H1 (cell line): Measurements from ENCODE around the gene MGAT4B. TPM values are rescaled to one million over a fixed set of nuclear protein-coding genes. Genes with fewer than 3 reads are reported as not detected.

Experiments
- CTCF ChIA-PET: fragments of 300-600 bp; sonication (Branson Sonifier 250); formaldehyde crosslinking; loops from one replicate; lab custom pipeline; 2021; ENCODE audit not compliant: partially characterized antibody; lab: Charles Lee
- POLR2A ChIA-PET: fragments of 300-600 bp; sonication (Branson Sonifier 250); formaldehyde crosslinking; loops from one replicate; lab custom pipeline; 2021; ENCODE audit warnings: inconsistent platforms; ENCODE audit not compliant: partially characterized antibody; lab: Charles Lee
- DNase-seq, 2 experiments: peaks; one replicate each; pipeline versions ENCODE4 v3.0.0 to v3.0.0-alpha.2; 2010 to 2022; ENCODE audit warnings: low spot score in 2 of 2, low read depth in 1 of 2, mixed read lengths in 1 of 2
- FAIRE-seq: peaks from 2 replicates; lab custom pipeline; 2011; peaks lifted over from hg19 to GRCh38; lab: Jason Lieb, UNC
- H2AFZ ChIP-seq: 2 replicates; pipeline ENCODE4 v1.8.1; 2012; ENCODE audit warnings: low read length, inconsistent platforms
- H2AK5ac ChIP-seq: 2 replicates; pipeline ENCODE4 v1.6.1; 2013; ENCODE audit warnings: low read depth, low read length
- H2BK120ac ChIP-seq: replicated peaks from 2 replicates; pipeline ENCODE3; 2013; ENCODE audit warnings: low read depth, low read length, inconsistent platforms
- H2BK12ac ChIP-seq: 2 replicates; pipeline ENCODE4 v1.6.1; 2013; ENCODE audit warnings: low read depth, low read length
- H2BK15ac ChIP-seq: 2 replicates; pipeline ENCODE4 v1.6.1; 2013; ENCODE audit warnings: low read length
- H2BK20ac ChIP-seq: 2 replicates; pipeline ENCODE4 v1.6.1; 2013; ENCODE audit warnings: low read length
- H2BK5ac ChIP-seq: 2 replicates; pipeline ENCODE4 v1.6.1; 2013; ENCODE audit warnings: low read depth, low read length
- H3K14ac ChIP-seq: 2 replicates; pipeline ENCODE4 v1.6.1; 2013; ENCODE audit warnings: inconsistent platforms; ENCODE audit not compliant: insufficient read length
- H3K18ac ChIP-seq: 2 replicates; pipeline ENCODE4 v1.6.1; 2013; ENCODE audit warnings: low read length; ENCODE audit errors: extremely low read depth
- H3K23ac ChIP-seq: 2 replicates; pipeline ENCODE4 v1.6.1; 2013; ENCODE audit warnings: inconsistent platforms; ENCODE audit not compliant: insufficient read length
- H3K23me2 ChIP-seq: 2 replicates; pipeline ENCODE4 v1.6.1; 2013; ENCODE audit warnings: low read depth, low read length
- H3K27ac ChIP-seq: 2 replicates; pipeline ENCODE4 v1.6.1; 2011; ENCODE audit warnings: low read depth, low read length, inconsistent platforms
- H3K27me3 ChIP-seq, 4 experiments: replicated peaks in 1 of 4; 1 replicate in 1 of 4; 2 replicates in 3 of 4; pipeline versions ENCODE4 v1.6.1 to v1.8.1; 2011 to 2013; ENCODE audit warnings: low read length in 3 of 4, mild to moderate bottlenecking in 3 of 4, inconsistent platforms in 2 of 4, mixed read lengths in 2 of 4, moderate library complexity in 1 of 4; ENCODE audit not compliant: control insufficient read depth in 3 of 4, insufficient read depth in 3 of 4; ENCODE audit errors: extremely low read depth in 1 of 4
- H3K36me3 ChIP-seq, 4 experiments: 2 replicates each; pipeline versions ENCODE4 v1.6.1 to v1.8.1; 2011 to 2013; ENCODE audit warnings: mild to moderate bottlenecking in 4 of 4, low read length in 3 of 4, moderate library complexity in 2 of 4, control low read depth in 1 of 4, inconsistent platforms in 1 of 4; ENCODE audit not compliant: insufficient read depth in 4 of 4, control insufficient read depth in 2 of 4
- H3K4ac ChIP-seq: replicated peaks from 2 replicates; pipeline ENCODE3; 2013; ENCODE audit warnings: low read length, low read depth, mixed read lengths, inconsistent platforms; ENCODE audit not compliant: insufficient read length
- H3K4me1 ChIP-seq, 4 experiments: replicated peaks in 1 of 4; 1 replicate in 1 of 4; 2 replicates in 3 of 4; pipeline versions ENCODE4 v1.6.1 to v1.8.1; 2011 to 2013; ENCODE audit warnings: low read length in 3 of 4, inconsistent platforms in 2 of 4, mixed read lengths in 1 of 4; ENCODE audit not compliant: insufficient read depth in 4 of 4, control insufficient read depth in 3 of 4
- H3K4me2 ChIP-seq, 2 experiments: 2 replicates each; pipeline versions ENCODE4 v1.6.1 to v1.8.1; 2011 to 2013; ENCODE audit warnings: low read depth in 2 of 2, low read length in 2 of 2, control low read depth in 1 of 2, inconsistent platforms in 1 of 2, mild to moderate bottlenecking in 1 of 2; ENCODE audit not compliant: insufficient read depth in 1 of 2
- H3K4me3 ChIP-seq, 4 experiments: fragments of 200-600, 300-600 bp in 1 of 4; sonication (generic), shearing (Covaris generic), sonication (Bioruptor Twin) in 1 of 4; 2 replicates each; pipeline versions ENCODE4 v1.5.1 to v1.8.1; 2011 to 2016; ENCODE audit warnings: low read length in 4 of 4, low read depth in 3 of 4, control low read depth in 2 of 4, inconsistent platforms in 2 of 4, mild to moderate bottlenecking in 2 of 4, mixed read lengths in 1 of 4, moderate library complexity in 1 of 4; ENCODE audit not compliant: insufficient read depth in 2 of 4; ENCODE audit errors: extremely low read depth in 1 of 4
- H3K56ac ChIP-seq: replicated peaks from 2 replicates; pipeline ENCODE3; 2013; ENCODE audit warnings: low read depth, mild to moderate bottlenecking, mixed read lengths, low read length, inconsistent platforms; ENCODE audit not compliant: insufficient read length
- H3K79me1 ChIP-seq: 2 replicates; pipeline ENCODE4 v1.6.1; 2013; ENCODE audit warnings: low read depth, low read length, control low read depth
- H3K79me2 ChIP-seq, 2 experiments: 2 replicates each; pipeline versions ENCODE4 v1.6.1 to v1.8.1; 2012 to 2013; ENCODE audit warnings: low read length in 2 of 2, mild to moderate bottlenecking in 2 of 2, inconsistent platforms in 1 of 2; ENCODE audit not compliant: insufficient read depth in 2 of 2, control insufficient read depth in 1 of 2
- H3K9ac ChIP-seq, 4 experiments: replicated peaks in 1 of 4; 1 replicate in 1 of 4; 2 replicates in 3 of 4; pipeline versions ENCODE4 v1.6.1 to v1.8.1; 2011 to 2013; ENCODE audit warnings: low read depth in 3 of 4, low read length in 3 of 4, control low read depth in 2 of 4, mild to moderate bottlenecking in 2 of 4, moderate library complexity in 2 of 4, inconsistent platforms in 1 of 4; ENCODE audit errors: extremely low read depth in 1 of 4
- H3K9me3 ChIP-seq, 2 experiments: 2 replicates each; pipeline versions ENCODE4 v1.6.1 to v1.8.1; 2012 to 2013; ENCODE audit warnings: mild to moderate bottlenecking in 2 of 2, moderate library complexity in 2 of 2, control low read depth in 1 of 2, inconsistent platforms in 1 of 2, low read depth in 1 of 2, low read length in 1 of 2, mixed read lengths in 1 of 2; ENCODE audit not compliant: insufficient read depth in 2 of 2
- H4K20me1 ChIP-seq, 2 experiments: replicated peaks in 1 of 2; 2 replicates each; pipeline versions ENCODE3 to v1.8.1; 2011 to 2013; ENCODE audit warnings: inconsistent platforms in 2 of 2, low read length in 2 of 2, mild to moderate bottlenecking in 1 of 2; ENCODE audit not compliant: insufficient read depth in 2 of 2, control insufficient read depth in 1 of 2
- H4K5ac ChIP-seq: 2 replicates; pipeline ENCODE4 v1.6.1; 2013; ENCODE audit warnings: low read length, low read depth, mixed read lengths, inconsistent platforms; ENCODE audit not compliant: insufficient read length
- H4K8ac ChIP-seq: 2 replicates; pipeline ENCODE4 v1.8.0; 2013; ENCODE audit warnings: mild to moderate bottlenecking, moderate library complexity, low read length, inconsistent platforms; ENCODE audit not compliant: insufficient read depth; ENCODE audit errors: extremely low read depth
- H4K91ac ChIP-seq: replicated peaks from 2 replicates; pipeline ENCODE3; 2013; ENCODE audit warnings: low read length, mixed read lengths, inconsistent platforms; ENCODE audit not compliant: insufficient read length
- CBX8 ChIP-seq: fragments of 300-800, 300-1000 bp; sonication (generic); IDR thresholded peaks from 2 replicates; pipeline ENCODE4 v1.7.1; 2016; ENCODE audit warnings: low read depth, low read length, borderline replicate concordance
- CEBPB ChIP-seq: IDR thresholded peaks from 2 replicates; pipeline ENCODE4 v1.6.1; 2012; ENCODE audit warnings: low read depth, low read length
- E2F6 ChIP-seq: IDR thresholded peaks from 2 replicates; pipeline ENCODE4 v1.6.1; 2012; ENCODE audit warnings: inconsistent platforms
- EGR1 ChIP-seq: IDR thresholded peaks from 2 replicates; pipeline ENCODE4 v1.6.1; 2011; ENCODE audit warnings: low read depth, low read length, borderline replicate concordance
- HDAC6 ChIP-seq: IDR thresholded peaks from one replicate; pipeline ENCODE4 v1.7.1; 2012; ENCODE audit warnings: low read depth, mild to moderate bottlenecking, inconsistent platforms, low read length, moderate library complexity
- NANOG ChIP-seq: IDR thresholded peaks from 2 replicates; pipeline ENCODE4 v1.6.1; 2011; ENCODE audit warnings: low read length, low read depth, mild to moderate bottlenecking, inconsistent platforms; ENCODE audit not compliant: insufficient read depth, poor library complexity, severe bottlenecking
- POLR2A ChIP-seq, 2 experiments: IDR thresholded peaks; 1 replicate in 1 of 2; 2 replicates in 1 of 2; pipeline ENCODE4 v1.6.1; 2011; ENCODE audit warnings: low read depth in 2 of 2, low read length in 2 of 2, mild to moderate bottlenecking in 2 of 2; ENCODE audit errors: control extremely low read depth in 1 of 2
- RNF2 ChIP-seq: fragments of 200-900, 300-1000 bp; sonication (generic); IDR thresholded peaks from 2 replicates; pipeline ENCODE4 v1.7.1; 2016; ENCODE audit warnings: borderline replicate concordance, low read depth, mild to moderate bottlenecking, antibody characterized with exemption, low read length; ENCODE audit not compliant: poor library complexity, severe bottlenecking; ENCODE audit errors: missing control alignments
- SUZ12 ChIP-seq: fragments of 200-600 bp; sonication (generic); IDR thresholded peaks from 2 replicates; pipeline ENCODE4 v1.6.1; 2012; ENCODE audit warnings: mild to moderate bottlenecking, inconsistent platforms, low read length, moderate library complexity, mixed read lengths
- USF2 ChIP-seq: IDR thresholded peaks from 2 replicates; pipeline ENCODE4 v1.6.1; 2011; ENCODE audit warnings: low read length, improper control_type of control experiment
- WGBS, 2 experiments: shearing (Covaris generic) in 1 of 2; methylation state at CpG; one replicate each; pipeline versions ENCODE4 v1.1.6 to v1.1.7; 2013 to 2015; ENCODE audit warnings: low lambda C conversion rate in 2 of 2, mixed read lengths in 2 of 2, inconsistent platforms in 1 of 2, low coverage in 1 of 2, missing lambda C conversion rate in 1 of 2; ENCODE audit not compliant: insufficient replicate concordance in 2 of 2, insufficient coverage in 1 of 2, insufficient read length in 1 of 2; ENCODE audit errors: extremely low coverage in 1 of 2, missing lambda C conversion rate in 1 of 2; 5-methylcytosine and 5-hydroxymethylcytosine counted together
- polyA plus RNA-seq, 7 experiments: library from polyadenylated mRNA; depleted of rRNA in 3 of 7; stranded (reverse) in 5 of 7; unstranded in 2 of 7; fragments of >200 nt in 5 of 7; fragments of 200-250 nt in 2 of 7; gene quantifications; 1 replicate in 5 of 7; 2 replicates in 1 of 7; 4 replicates in 1 of 7; pipeline versions ENCODE4 v1.2.1 to v1.2.3, GENCODE V29; 2011 to 2013; ENCODE audit warnings: missing spikeins in 2 of 7, mixed read lengths in 2 of 7
- total RNA-seq: library from RNA; stranded (reverse); fragmentation: NEBNext Ultra II Directional; extraction: Animal tissue kit (Norgen Biotek cat#: 25700); gene quantifications from 2 replicates; pipeline ENCODE4 v1.2.1, GENCODE V29; 2021

Gene MGAT4B
- total and polyA plus RNA-seq, 2 of the 8 experiments (the other 6 are each of a cell fraction or from before 2014, with no cell fraction given) = 116 to 128 TPM

- Histone ChIP-seq H3K9me3 (no peaks in the 10 kb centered on the region), H4K91ac (peak overlapping the region; percentile 18), H3K23ac (no peak overlapping the region), H2BK20ac (no peak overlapping the region), H2BK5ac (no peak overlapping the region; the same call in 1 of the 2 replicates), H3K27me3 (no peaks in the 10 kb centered on the region), H3K79me2 (no peaks in the 10 kb centered on the region), H3K4me1 (peaks cover 0 to 3% (median 1%) of the 10 kb centered on the region in 4 experiments; a peak in 4 of 7 replicates), H3K79me1 (no peaks in the 10 kb centered on the region; the same call in 1 of the 2 replicates), H2AFZ (no peak overlapping the region), H4K20me1 (peaks cover 0 to 12% of the 10 kb centered on the region in 2 experiments), H2BK15ac (no peak overlapping the region), H3K14ac (no peak overlapping the region), H3K56ac (no peak overlapping the region), H3K36me3 (peaks cover 23 to 76% (median 56%) of the 10 kb centered on the region in 4 experiments), H4K5ac (no peak overlapping the region), H2BK120ac (no peak overlapping the region), H3K9ac (no peak overlapping the region), H3K18ac (no peak overlapping the region), H4K8ac (peak overlapping the region; percentile 5; the same call in 1 of the 2 replicates), H3K23me2 (no peaks in the 10 kb centered on the region), H2BK12ac (no peak overlapping the region), H2AK5ac (no peak overlapping the region), H3K27ac (no peak overlapping the region), H3K4ac (no peak overlapping the region), H3K4me3 (no peak overlapping the region), H3K4me2 (no peak overlapping the region)
- no peak for FAIRE-seq
- POLR2A ChIA-PET = interaction anchor here (0.6 to 5.7 kb wide), 8 partner anchors 8 to 208 kb away, joined by 3 to 47 read pairs (median 4); partner anchors contain the start of gene SQSTM1
- WGBS, 2 experiments = 92% methylated on average over 7 of the region's 7 CpGs; no CpG with 5 or more reads in 1 of the 2 experiments
- no peak for DNase-seq
- CTCF ChIA-PET = interaction anchor here (0.6 to 2.7 kb wide), 3 partner anchors 28 to 40 kb away, joined by 3 to 11 read pairs (median 4); no protein-coding TSS in a partner anchor
- TF ChIP-seq HDAC6 (no peak), NANOG (no peak), USF2 (no peak), POLR2A (IDR thresholded peaks at IDR 0.05; ENCODE audit: control extremely low read depth in 1 of 2, low read depth in 2 of 2, low read length in 2 of 2) (no peak), CBX8 (no peak), EGR1 (no peak), E2F6 (no peak), RNF2 (no peak), SUZ12 (no peak), CEBPB (no peak)
Observed at GRCh38 chr5:179829732-179830435, 23.2 kb upstream of the MGAT4B start.
